OCI-LY3 (cell line): ENCODE measurements around the gene FZD7.

Source experiments
- H2AFZ ChIP-seq: fragments of 200-600, 300-600 bp; shearing (Covaris generic); 2 replicates; pipeline ENCODE4 v1.6.0; 2014; ENCODE audit warnings: antibody characterized with exemption, low read depth, low read length
- H3K27ac ChIP-seq: fragments of 200-600, 300-600 bp; sonication (generic); 2 replicates; pipeline ENCODE4 v1.5.1; 2014; ENCODE audit warnings: mild to moderate bottlenecking, low read length, moderate library complexity, mixed read lengths
- H3K27me3 ChIP-seq: fragments of 200-600, 300-600 bp; sonication (generic); 2 replicates; pipeline ENCODE4 v1.6.1; 2014; ENCODE audit warnings: low read depth, low read length, mixed read lengths
- H3K36me3 ChIP-seq: fragments of 200-600, 300-600 bp; sonication (generic); replicated peaks from 2 replicates; pipeline ENCODE3; 2014; ENCODE audit warnings: low read depth, low read length, mixed read lengths
- H3K4me1 ChIP-seq: fragments of 300-600, 200-600 bp; sonication (generic); 2 replicates; pipeline ENCODE4 v1.6.1; 2014; ENCODE audit warnings: low read length, mixed read lengths
- H3K4me2 ChIP-seq: fragments of 200-600, 300-600 bp; sonication (generic); 2 replicates; pipeline ENCODE4 v1.6.1; 2014; ENCODE audit warnings: low read length, mixed read lengths
- H3K4me3 ChIP-seq: fragments of 300-600, 200-600 bp; sonication (generic); 2 replicates; pipeline ENCODE4 v1.5.1; 2014; ENCODE audit warnings: antibody characterized with exemption, mild to moderate bottlenecking, low read length, moderate library complexity
- H3K79me2 ChIP-seq: fragments of 300-600, 200-600 bp; shearing (Covaris generic); 2 replicates; pipeline ENCODE4 v1.6.1; 2014; ENCODE audit warnings: mild to moderate bottlenecking, low read length, mixed read lengths
- H3K9ac ChIP-seq: fragments of 300-600, 200-600 bp; shearing (Covaris generic); 2 replicates; pipeline ENCODE4 v1.6.0; 2014; ENCODE audit warnings: mild to moderate bottlenecking, low read length, moderate library complexity
- H3K9me3 ChIP-seq: fragments of 200-600, 300-600 bp; shearing (Covaris generic); 2 replicates; pipeline ENCODE4 v1.6.1; 2014; ENCODE audit warnings: low read length, mixed read lengths; ENCODE audit not compliant: insufficient read depth
- H4K20me1 ChIP-seq: fragments of 200-600, 300-600 bp; sonication (generic); 2 replicates; pipeline ENCODE4 v1.6.1; 2016; ENCODE audit warnings: low read length, mixed read lengths; ENCODE audit not compliant: insufficient read depth
- EZH2phosphoT487 ChIP-seq: fragments of 200-600 bp; shearing (Covaris generic); IDR thresholded peaks from 2 replicates; pipeline ENCODE4 v1.6.1; 2018; ENCODE audit warnings: antibody characterized with exemption, mixed run types, low read depth
- TF ChIP-seq, protein P1 (sequence below): fragments of 200-600, 300-600 bp; sonication (generic); IDR thresholded peaks from 2 replicates; pipeline ENCODE4 v1.5.1; 2014; ENCODE audit warnings: antibody characterized with exemption, low read length, low read depth

FZD7 gene

DNA sequence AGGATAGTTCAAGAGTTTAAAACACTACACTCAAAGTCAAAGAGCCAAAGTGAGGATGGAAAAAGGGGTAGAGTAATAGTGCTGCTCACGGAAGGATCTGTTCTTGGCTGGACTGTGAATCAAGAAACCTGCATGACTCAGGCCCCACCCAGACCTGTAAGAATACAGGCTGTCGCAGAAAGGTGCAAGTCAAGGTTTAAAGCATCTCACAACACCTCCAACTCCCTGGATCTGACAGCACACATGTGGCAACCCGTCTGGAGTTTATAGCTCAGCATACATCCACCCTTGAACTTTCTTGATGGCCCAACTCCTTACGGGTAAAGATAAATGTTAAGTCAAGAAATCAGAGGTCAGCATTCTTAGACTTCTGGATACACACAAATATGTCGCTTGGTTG is 45.7 kb downstream of the FZD7 start:
- Histone ChIP-seq H3K9ac (no peak overlapping the region), H3K27ac (no peak overlapping the region), H2AFZ (no peak overlapping the region), H4K20me1 (no peaks in the 10 kb centered on the region), H3K9me3 (no peaks in the 10 kb centered on the region), H3K4me3 (no peak overlapping the region), H3K27me3 (no peaks in the 10 kb centered on the region), H3K4me2 (no peak overlapping the region), H3K79me2 (no peaks in the 10 kb centered on the region), H3K36me3 (no peaks in the 10 kb centered on the region), H3K4me1 (no peaks in the 10 kb centered on the region)
- TF ChIP-seq, protein P1, sequence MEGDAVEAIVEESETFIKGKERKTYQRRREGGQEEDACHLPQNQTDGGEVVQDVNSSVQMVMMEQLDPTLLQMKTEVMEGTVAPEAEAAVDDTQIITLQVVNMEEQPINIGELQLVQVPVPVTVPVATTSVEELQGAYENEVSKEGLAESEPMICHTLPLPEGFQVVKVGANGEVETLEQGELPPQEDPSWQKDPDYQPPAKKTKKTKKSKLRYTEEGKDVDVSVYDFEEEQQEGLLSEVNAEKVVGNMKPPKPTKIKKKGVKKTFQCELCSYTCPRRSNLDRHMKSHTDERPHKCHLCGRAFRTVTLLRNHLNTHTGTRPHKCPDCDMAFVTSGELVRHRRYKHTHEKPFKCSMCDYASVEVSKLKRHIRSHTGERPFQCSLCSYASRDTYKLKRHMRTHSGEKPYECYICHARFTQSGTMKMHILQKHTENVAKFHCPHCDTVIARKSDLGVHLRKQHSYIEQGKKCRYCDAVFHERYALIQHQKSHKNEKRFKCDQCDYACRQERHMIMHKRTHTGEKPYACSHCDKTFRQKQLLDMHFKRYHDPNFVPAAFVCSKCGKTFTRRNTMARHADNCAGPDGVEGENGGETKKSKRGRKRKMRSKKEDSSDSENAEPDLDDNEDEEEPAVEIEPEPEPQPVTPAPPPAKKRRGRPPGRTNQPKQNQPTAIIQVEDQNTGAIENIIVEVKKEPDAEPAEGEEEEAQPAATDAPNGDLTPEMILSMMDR = no peak
- TF ChIP-seq EZH2phosphoT487 = no peak

DNA sequence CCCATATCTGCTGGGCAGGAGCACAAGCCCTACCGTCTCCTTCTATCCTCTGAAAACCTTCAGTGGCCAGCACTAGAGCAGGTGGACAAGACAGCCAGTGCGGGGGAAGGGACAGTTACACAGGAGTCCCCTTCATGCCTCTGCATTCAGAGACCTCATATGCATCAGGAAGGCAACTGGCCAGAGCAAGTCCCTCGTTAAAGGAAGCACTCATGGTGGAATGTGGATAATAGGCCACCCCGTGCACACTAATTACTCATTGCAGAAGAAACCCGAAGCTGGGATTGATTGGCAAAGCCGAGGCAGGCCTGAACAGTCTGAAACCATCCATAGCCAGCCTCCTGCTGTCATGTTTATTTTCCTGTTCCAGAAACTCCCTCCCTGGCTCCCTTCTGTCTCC is 50.6 kb downstream of the FZD7 start:
- Histone ChIP-seq H3K36me3 (no peaks in the 10 kb centered on the region), H3K4me2 (no peak overlapping the region), H3K9ac (no peak overlapping the region), H4K20me1 (no peaks in the 10 kb centered on the region), H2AFZ (no peak overlapping the region), H3K4me1 (no peaks in the 10 kb centered on the region), H3K4me3 (no peak overlapping the region), H3K79me2 (no peaks in the 10 kb centered on the region), H3K27me3 (no peaks in the 10 kb centered on the region), H3K9me3 (no peaks in the 10 kb centered on the region), H3K27ac (no peak overlapping the region)
- TF ChIP-seq, protein P1 = no peak
- TF ChIP-seq EZH2phosphoT487 = no peak
